ENCODE data around the gene TSEN15.
"Not testable (repeated sequence)": the region's sequence is repeated elsewhere in the genome, so short reads cannot be mapped to it uniquely, and the experiment has no call there.

Gene TSEN15

GRCh38 chr1:184031409-184032107 is 20.0 kb upstream of the TSEN15 start:
- no peak for DNase-seq (ENCODE audit: low read depth in 1 of 2, low spot score in 1 of 2)

GRCh38 chr1:184032306-184032929 is 19.1 kb upstream of the TSEN15 start:
- DNase-seq (ENCODE audit: low read depth in 1 of 2, low spot score in 1 of 2), result no peak

GRCh38 chr1:184032930-184033418 is 18.6 kb upstream of the TSEN15 start:
- no peak for DNase-seq (ENCODE audit: low read depth in 1 of 2, low spot score in 1 of 2)

- DNase-seq (ENCODE audit: low read depth in 1 of 2, low spot score in 1 of 2), result no peak
These were observed 17.8 kb upstream of the TSEN15 start for GRCh38 chr1:184033711-184034167.

GRCh38 chr1:184034761-184035379 is 16.7 kb upstream of the TSEN15 start:
- no peak for DNase-seq (ENCODE audit: low read depth in 1 of 2, low spot score in 1 of 2)

GRCh38 chr1:184035719-184036516 is 15.6 kb upstream of the TSEN15 start:
- DNase-seq (ENCODE audit: low read depth in 1 of 2, low spot score in 1 of 2), result no peak

- DNase-seq (ENCODE audit: low read depth in 1 of 2, low spot score in 1 of 2), result no peak
These were observed 15.0 kb upstream of the TSEN15 start for GRCh38 chr1:184036517-184036949.

GRCh38 chr1:184037849-184038591 is 13.5 kb upstream of the TSEN15 start:
- DNase-seq (ENCODE audit: low read depth in 1 of 2, low spot score in 1 of 2), result no peak

GRCh38 chr1:184039126-184039525 is 12.4 kb upstream of the TSEN15 start:
- no peak for DNase-seq (ENCODE audit: low read depth in 1 of 2, low spot score in 1 of 2)

GRCh38 chr1:184041731-184042130 is 9.8 kb upstream of the TSEN15 start:
- DNase-seq (ENCODE audit: low read depth in 1 of 2, low spot score in 1 of 2), result no peak

- DNase-seq (ENCODE audit: low read depth in 1 of 2, low spot score in 1 of 2), result not testable (repeated sequence)
These were observed 8.2 kb upstream of the TSEN15 start for GRCh38 chr1:184043315-184043714.

GRCh38 chr1:184044603-184045376 is 6.7 kb upstream of the TSEN15 start:
- no peak for DNase-seq (ENCODE audit: low read depth in 1 of 2, low spot score in 1 of 2)

GRCh38 chr1:184047541-184047940 is 4.0 kb upstream of the TSEN15 start:
- not testable (repeated sequence) for DNase-seq (ENCODE audit: low read depth in 1 of 2, low spot score in 1 of 2)

- DNase-seq (ENCODE audit: low read depth in 1 of 2, low spot score in 1 of 2), result no peak
These were observed 2.8 kb upstream of the TSEN15 start for GRCh38 chr1:184048561-184049240.

- DNase-seq (ENCODE audit: low read depth in 1 of 2, low spot score in 1 of 2), result no peak
These were observed 2.2 kb upstream of the TSEN15 start for GRCh38 chr1:184049291-184049690.

- DNase-seq (ENCODE audit: low read depth in 1 of 2, low spot score in 1 of 2), result no peak
These were observed 1.6 kb upstream of the TSEN15 start for GRCh38 chr1:184049836-184050468.

GRCh38 chr1:184050636-184051035 is 894 bp upstream of the TSEN15 start:
- no peak for DNase-seq (ENCODE audit: low read depth in 1 of 2, low spot score in 1 of 2)

- DNase-seq (ENCODE audit: low read depth in 1 of 2, low spot score in 1 of 2), result no peak
These were observed 419 bp upstream of the TSEN15 start for GRCh38 chr1:184051138-184051484.

- DNase-seq (ENCODE audit: low read depth in 1 of 2, low spot score in 1 of 2), result no peak
These were observed 647 bp downstream of the TSEN15 start for GRCh38 chr1:184052194-184052559.
